HUES6 (cell line): ENCODE results near the gene PSMA1.
"Not testable (repeated sequence)": the region's sequence is repeated elsewhere in the genome, so short reads cannot be mapped to it uniquely, and the experiment has no call there.

Experiments used
- H3K27ac ChIP-seq: 2 replicates; pipeline ENCODE4 v1.7.0; 2013; ENCODE audit warnings: low read depth, mild to moderate bottlenecking, low read length, inconsistent platforms
- H3K27me3 ChIP-seq: 2 replicates; pipeline ENCODE4 v1.6.1; 2013; ENCODE audit warnings: low read length; ENCODE audit not compliant: control insufficient read depth, insufficient read depth
- H3K36me3 ChIP-seq: 2 replicates; pipeline ENCODE4 v1.6.1; 2013; ENCODE audit warnings: low read length; ENCODE audit not compliant: control insufficient read depth, insufficient read depth
- H3K4me1 ChIP-seq: 2 replicates; pipeline ENCODE4 v1.6.1; 2013; ENCODE audit warnings: low read length; ENCODE audit not compliant: control insufficient read depth, insufficient read depth
- H3K4me3 ChIP-seq: 2 replicates; pipeline ENCODE4 v1.5.1; 2013; ENCODE audit warnings: low read depth, low read length
- H3K9ac ChIP-seq: one replicate; pipeline ENCODE4 v1.6.1; 2013; ENCODE audit warnings: mild to moderate bottlenecking, low read length
- H3K9me3 ChIP-seq: 2 replicates; pipeline ENCODE4 v1.6.1; 2013; ENCODE audit warnings: low read depth, low read length; ENCODE audit not compliant: control insufficient read depth, insufficient read depth

Gene PSMA1

GRCh38 chr11:14519917-14520746 lies at the start of gene PSMA1:
PSMA1 (minus strand) TSS chr11:14520386; CDS start chr11:14520299, 87 bp downstream.
- Histone ChIP-seq H3K27ac (peak within 1 kb of the TSS; percentile 89), H3K4me3 (peak within 1 kb of the TSS; percentile 88), H3K9me3 (no peaks in the 10 kb centered on the region)

GRCh38 chr11:14569516-14569915 lies 49.3 kb upstream of the PSMA1 start:
- H3K9me3 ChIP-seq, result peaks cover 20% of the 10 kb centered on the region
- not testable (repeated sequence) for H3K4me1 ChIP-seq, H3K27me3 ChIP-seq, H3K27ac ChIP-seq, H3K4me3 ChIP-seq, H3K9ac ChIP-seq, H3K36me3 ChIP-seq

More at GRCh38 chr11:14519917-14520746, at the start of gene PSMA1:
- Histone ChIP-seq H3K4me1 (no peaks in the 10 kb centered on the region), H3K9ac (peak within 1 kb of the TSS; percentile 94), H3K27me3 (no peaks in the 10 kb centered on the region), H3K36me3 (peaks cover 34% of the 10 kb centered on the region)

- Histone ChIP-seq H3K36me3 (no peaks in the 10 kb centered on the region), H3K4me1 (no peaks in the 10 kb centered on the region; the same call in 1 of the 2 replicates), H3K4me3 (no peak overlapping the region), H3K9me3 (peaks cover 11% of the 10 kb centered on the region), H3K9ac (no peak overlapping the region), H3K27ac (no peak overlapping the region), H3K27me3 (no peaks in the 10 kb centered on the region)
These were observed 47.0 kb upstream of the PSMA1 start for GRCh38 chr11:14567064-14567651.

GRCh38 chr11:14566331-14567063 lies 46.3 kb upstream of the PSMA1 start:
- Histone ChIP-seq H3K36me3 (no peaks in the 10 kb centered on the region), H3K27me3 (no peaks in the 10 kb centered on the region), H3K4me1 (no peaks in the 10 kb centered on the region; the same call in 1 of the 2 replicates), H3K9ac (no peak overlapping the region), H3K27ac (no peak overlapping the region), H3K4me3 (no peak overlapping the region), H3K9me3 (peaks cover 11% of the 10 kb centered on the region)

- peaks cover 11% of the 10 kb centered on the region for H3K9me3 ChIP-seq
- H3K27ac ChIP-seq, result no peak overlapping the region
- H3K4me3 ChIP-seq, result no peak overlapping the region
- no peak overlapping the region for H3K9ac ChIP-seq
- H3K36me3 ChIP-seq, result no peaks in the 10 kb centered on the region
- H3K4me1 ChIP-seq, result no peaks in the 10 kb centered on the region; the same call in 1 of the 2 replicates
- H3K27me3 ChIP-seq, result no peaks in the 10 kb centered on the region
These were observed 45.7 kb upstream of the PSMA1 start for GRCh38 chr11:14565845-14566244.

- Histone ChIP-seq H3K36me3 (no peaks in the 10 kb centered on the region), H3K4me3 (no peak overlapping the region), H3K4me1 (no peaks in the 10 kb centered on the region), H3K9me3 (no peaks in the 10 kb centered on the region), H3K27ac (no peak overlapping the region), H3K9ac (no peak overlapping the region), H3K27me3 (no peaks in the 10 kb centered on the region)
These were observed 35.6 kb upstream of the PSMA1 start for GRCh38 chr11:14555818-14556217.

- Histone ChIP-seq H3K4me3 (no peak overlapping the region), H3K36me3 (no peaks in the 10 kb centered on the region), H3K9ac (no peak overlapping the region), H3K4me1 (no peaks in the 10 kb centered on the region), H3K9me3 (no peaks in the 10 kb centered on the region), H3K27ac (no peak overlapping the region), H3K27me3 (no peaks in the 10 kb centered on the region)
These were observed 34.8 kb upstream of the PSMA1 start for GRCh38 chr11:14554959-14555358.

GRCh38 chr11:14552089-14552488 lies 31.9 kb upstream of the PSMA1 start:
- Histone ChIP-seq H3K36me3 (no peaks in the 10 kb centered on the region), H3K9me3 (no peaks in the 10 kb centered on the region), H3K4me1 (no peaks in the 10 kb centered on the region), H3K4me3 (no peak overlapping the region), H3K27ac (no peak overlapping the region), H3K9ac (no peak overlapping the region), H3K27me3 (no peaks in the 10 kb centered on the region)

- H3K4me3 ChIP-seq, result no peak overlapping the region
- H3K9me3 ChIP-seq, result no peaks in the 10 kb centered on the region
- no peaks in the 10 kb centered on the region for H3K36me3 ChIP-seq
- H3K4me1 ChIP-seq, result no peaks in the 10 kb centered on the region
- H3K27me3 ChIP-seq, result no peaks in the 10 kb centered on the region
- no peak overlapping the region for H3K9ac ChIP-seq
- H3K27ac ChIP-seq, result no peak overlapping the region
These were observed 31.2 kb upstream of the PSMA1 start for GRCh38 chr11:14551380-14551779.

- H3K9ac ChIP-seq, result no peak overlapping the region
- H3K9me3 ChIP-seq, result no peaks in the 10 kb centered on the region
- H3K27me3 ChIP-seq, result no peaks in the 10 kb centered on the region
- no peak overlapping the region for H3K4me3 ChIP-seq
- no peaks in the 10 kb centered on the region for H3K4me1 ChIP-seq
- H3K27ac ChIP-seq, result no peak overlapping the region
- no peaks in the 10 kb centered on the region for H3K36me3 ChIP-seq
These were observed 29.7 kb upstream of the PSMA1 start for GRCh38 chr11:14549891-14550290.

- Histone ChIP-seq H3K4me1 (peaks cover 2% of the 10 kb centered on the region; the same call in 1 of the 2 replicates), H3K9ac (no peak overlapping the region), H3K27ac (no peak overlapping the region), H3K4me3 (no peak overlapping the region), H3K27me3 (no peaks in the 10 kb centered on the region), H3K9me3 (no peaks in the 10 kb centered on the region), H3K36me3 (no peaks in the 10 kb centered on the region)
These were observed 27.3 kb upstream of the PSMA1 start for GRCh38 chr11:14547440-14547839.
